Mesodermal cell (in vitro differentiated cells): Measurements from ENCODE around the gene ADGRD2. TPM values are rescaled to one million over a fixed set of nuclear protein-coding genes. Genes with fewer than 3 reads are reported as not detected.

ENCODE experiments used
- H3K27ac ChIP-seq: 2 replicates; pipeline ENCODE4 v1.7.0; 2013; ENCODE audit warnings: mild to moderate bottlenecking, low read depth, low read length, moderate library complexity; ENCODE audit not compliant: severe bottlenecking
- H3K36me3 ChIP-seq: 2 replicates; pipeline ENCODE4 v1.7.1; 2013; ENCODE audit warnings: mild to moderate bottlenecking, low read length, moderate library complexity; ENCODE audit not compliant: control insufficient read depth, insufficient read depth
- H3K4me1 ChIP-seq: one replicate; pipeline ENCODE4 v1.7.1; 2013; ENCODE audit warnings: mild to moderate bottlenecking, low read length; ENCODE audit not compliant: insufficient read depth, control insufficient read depth, poor library complexity, severe bottlenecking
- H3K4me3 ChIP-seq: 2 replicates; pipeline ENCODE4 v1.7.0; 2013; ENCODE audit warnings: low read length, control low read depth, mild to moderate bottlenecking; ENCODE audit not compliant: insufficient read depth, poor library complexity, severe bottlenecking; ENCODE audit errors: extremely low read depth
- H3K9me3 ChIP-seq: 2 replicates; pipeline ENCODE4 v1.7.1; 2013; ENCODE audit warnings: mild to moderate bottlenecking, low read length, moderate library complexity; ENCODE audit not compliant: control insufficient read depth
- WGBS, 2 experiments: methylation state at CpG; one replicate each; pipeline ENCODE4 v1.1.5; 2013; ENCODE audit warnings: missing lambda C conversion rate in 2 of 2; ENCODE audit not compliant: insufficient coverage in 2 of 2; 5-methylcytosine and 5-hydroxymethylcytosine counted together
- polyA plus RNA-seq, 2 experiments: library from polyadenylated mRNA; stranded (reverse); fragments of 50-300 nt; gene quantifications; one replicate each; pipeline ENCODE4 v1.2.3, GENCODE V29; 2013

Gene ADGRD2
- polyA plus RNA-seq (2013, experiment 1 of 2), result not detected
- not detected for polyA plus RNA-seq (2013, experiment 2 of 2)

- 4 to 5% methylated on average over 24 to 37 of the region's 41 CpGs for WGBS, 2 experiments
- Histone ChIP-seq H3K27ac (no peak within 1 kb of the TSS), H3K36me3 (no peaks in the 10 kb centered on the region), H3K4me1 (peaks cover 6% of the 10 kb centered on the region), H3K9me3 (no peaks in the 10 kb centered on the region), H3K4me3 (peak within 1 kb of the TSS; percentile 16)
Observed at GRCh38 chr9:124450241-124450924, at the start of gene ADGRD2. Gene ADGRD2 (plus strand): TSS chr9:124450451. CDS start chr9:124451667, 1,216 bp downstream.

- Histone ChIP-seq H3K4me3 (no peak overlapping the region), H3K9me3 (no peaks in the 10 kb centered on the region), H3K36me3 (peaks cover 94% of the 10 kb centered on the region), H3K27ac (no peak overlapping the region), H3K4me1 (peaks cover 19% of the 10 kb centered on the region)
- WGBS, 2 experiments, result 92% methylated on average over 2 of the region's 4 CpGs; no CpG with 5 or more reads in 1 of the 2 experiments
Observed at GRCh38 chr9:124403246-124403645, 47.0 kb upstream of the ADGRD2 start.

- Histone ChIP-seq H3K36me3 (peaks cover 88% of the 10 kb centered on the region), H3K27ac (no peak overlapping the region), H3K4me3 (no peak overlapping the region), H3K9me3 (no peaks in the 10 kb centered on the region), H3K4me1 (peaks cover 9% of the 10 kb centered on the region)
- 100% methylated on average over 1 to 2 of the region's 3 CpGs for WGBS, 2 experiments
Observed at GRCh38 chr9:124409410-124409809, 40.8 kb upstream of the ADGRD2 start.

- 100% methylated on average over 1 of the region's 3 CpGs for WGBS, 2 experiments
- Histone ChIP-seq H3K36me3 (peaks cover 79% of the 10 kb centered on the region), H3K27ac (no peak overlapping the region)
Observed at GRCh38 chr9:124410321-124410913, 39.8 kb upstream of the ADGRD2 start.

GRCh38 chr9:124411514-124412227, 38.6 kb upstream of the ADGRD2 start:
- H3K4me3 ChIP-seq, result no peak overlapping the region
- 100% methylated on average over 1 of the region's 5 CpGs; no CpG with 5 or more reads in 1 of the 2 experiments for WGBS, 2 experiments
- H3K4me1 ChIP-seq, result peaks cover 9% of the 10 kb centered on the region
- H3K9me3 ChIP-seq, result no peaks in the 10 kb centered on the region
- H3K36me3 ChIP-seq, result peaks cover 66% of the 10 kb centered on the region
- H3K27ac ChIP-seq, result no peak overlapping the region

More at GRCh38 chr9:124410321-124410913, 39.8 kb upstream of the ADGRD2 start:
- Histone ChIP-seq H3K4me3 (no peak overlapping the region), H3K4me1 (peaks cover 9% of the 10 kb centered on the region), H3K9me3 (no peaks in the 10 kb centered on the region)

- Histone ChIP-seq H3K36me3 (peaks cover 61% of the 10 kb centered on the region), H3K9me3 (no peaks in the 10 kb centered on the region), H3K27ac (no peak overlapping the region), H3K4me3 (no peak overlapping the region), H3K4me1 (peaks cover 9% of the 10 kb centered on the region)
- 100% methylated on average over 1 of the region's 3 CpGs for WGBS, 2 experiments
Observed at GRCh38 chr9:124412228-124412575, 38.0 kb upstream of the ADGRD2 start.

- peaks cover 9% of the 10 kb centered on the region for H3K4me1 ChIP-seq
- H3K9me3 ChIP-seq, result no peaks in the 10 kb centered on the region
- WGBS, 2 experiments, result 7 to 12% methylated on average over 13 of the region's 13 CpGs
- peak overlapping the region; percentile 92 for H3K27ac ChIP-seq
- peaks cover 43% of the 10 kb centered on the region for H3K36me3 ChIP-seq
- H3K4me3 ChIP-seq, result peak overlapping the region; percentile 88
Observed at GRCh38 chr9:124414612-124415011, 35.6 kb upstream of the ADGRD2 start.

GRCh38 chr9:124415102-124415851, 35.0 kb upstream of the ADGRD2 start, which contains the start of gene PSMB7:
Gene PSMB7 (minus strand): TSS chr9:124415442. CDS start chr9:124415425, 17 bp downstream.
- Histone ChIP-seq H3K9me3 (no peaks in the 10 kb centered on the region), H3K27ac (peak within 1 kb of the TSS; percentile 92), H3K36me3 (peaks cover 38% of the 10 kb centered on the region), H3K4me1 (peaks cover 9% of the 10 kb centered on the region), H3K4me3 (peak within 1 kb of the TSS; percentile 88)
- WGBS, 2 experiments, result 1 to 7% methylated on average over 34 to 35 of the region's 41 CpGs

GRCh38 chr9:124415852-124416484, 34.3 kb upstream of the ADGRD2 start:
- H3K36me3 ChIP-seq, result peaks cover 31% of the 10 kb centered on the region
- H3K4me3 ChIP-seq, result peak overlapping the region; percentile 88
- H3K9me3 ChIP-seq, result no peaks in the 10 kb centered on the region
- 83 to 84% methylated on average over 14 to 16 of the region's 17 CpGs for WGBS, 2 experiments
- peaks cover 9% of the 10 kb centered on the region for H3K4me1 ChIP-seq
- H3K27ac ChIP-seq, result no peak overlapping the region
